HTERT RPE-1 (cell line): ENCODE measurements around the gene PAX8.
"Not testable (repeated sequence)": the region's sequence is repeated elsewhere in the genome, so short reads cannot be mapped to it uniquely, and the experiment has no call there.

Source experiments
- in situ Hi-C: fragments of 300-500 bp; cut with MboI; formaldehyde crosslinking; loops from 4 replicates; pipeline ENCODE4 v1.14.3; 2020; ENCODE audit warnings: low sequenced_read_pairs

PAX8 gene

DNA sequence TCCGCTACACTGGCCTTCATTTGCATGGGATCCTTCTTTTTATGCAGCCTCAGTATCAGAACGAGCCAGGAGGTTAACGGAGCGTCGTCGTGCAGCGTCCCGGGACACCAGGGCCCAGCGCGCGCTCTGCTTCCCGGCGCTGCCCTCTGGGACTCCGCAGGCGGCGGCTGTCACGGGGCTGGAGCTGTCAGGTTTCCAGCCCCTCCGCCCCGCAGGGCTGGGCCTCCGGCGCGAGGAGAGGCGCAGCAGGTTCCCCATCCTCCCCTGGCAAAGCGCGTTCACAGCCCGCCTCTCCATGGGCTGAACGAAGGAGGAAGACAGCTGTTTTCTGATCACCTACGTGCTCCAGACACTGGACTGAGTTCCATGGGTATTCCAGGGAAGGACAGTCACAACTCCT, 12.5 kb upstream of the PAX8 start:
- in situ Hi-C loops: no loop called here

DNA sequence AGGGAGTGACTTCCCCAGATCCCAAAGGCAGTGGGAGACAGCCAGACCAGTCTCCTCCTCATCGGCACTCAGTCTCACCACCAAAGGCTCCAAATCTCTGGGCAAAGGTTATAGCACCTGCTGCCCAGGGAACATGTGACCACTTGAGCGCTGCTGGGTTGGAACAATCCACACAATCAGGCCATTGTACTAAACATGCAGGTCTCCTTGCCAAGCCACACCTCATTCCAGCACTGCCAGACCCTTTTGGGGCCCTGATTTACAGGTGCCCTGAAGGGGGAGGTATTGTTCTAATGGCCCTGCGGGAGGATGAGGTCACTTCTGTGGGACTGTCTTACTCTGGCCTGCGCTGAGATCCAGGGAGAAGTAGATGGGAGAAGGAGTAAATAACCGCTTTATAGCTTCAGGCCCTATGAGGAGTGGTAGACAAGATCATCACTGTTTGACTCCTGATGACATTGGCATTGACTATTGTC, 10.0 kb upstream of the PAX8 start:
- in situ Hi-C loops: not testable (repeated sequence)

DNA sequence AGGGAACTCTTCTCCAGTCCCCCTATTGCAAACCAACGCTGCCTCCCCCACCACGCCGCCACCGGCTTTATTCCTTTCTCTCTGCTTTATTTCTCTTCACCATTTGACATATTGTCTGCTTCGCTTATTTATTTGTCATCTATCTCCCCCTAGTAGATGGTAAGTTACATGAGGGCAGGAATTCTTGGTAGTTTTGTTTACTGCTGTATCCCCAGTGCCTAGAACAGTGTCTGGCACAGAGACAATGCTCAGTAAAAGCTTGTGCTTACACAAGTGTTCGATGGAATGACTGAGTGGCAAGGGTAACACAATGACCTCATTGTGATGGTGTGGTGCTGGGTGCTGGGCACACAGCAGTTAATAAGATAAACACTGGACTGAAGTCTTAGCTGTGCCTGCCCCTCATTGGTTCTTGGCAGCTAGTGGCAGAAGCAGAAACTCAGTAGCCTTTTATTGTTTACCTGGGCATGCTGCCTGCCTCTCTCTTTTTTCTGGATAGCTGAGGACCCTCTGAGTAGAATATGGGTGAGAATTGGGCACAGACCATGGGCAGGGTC, 9.5 kb upstream of the PAX8 start:
- in situ Hi-C loops: not testable (repeated sequence)

DNA sequence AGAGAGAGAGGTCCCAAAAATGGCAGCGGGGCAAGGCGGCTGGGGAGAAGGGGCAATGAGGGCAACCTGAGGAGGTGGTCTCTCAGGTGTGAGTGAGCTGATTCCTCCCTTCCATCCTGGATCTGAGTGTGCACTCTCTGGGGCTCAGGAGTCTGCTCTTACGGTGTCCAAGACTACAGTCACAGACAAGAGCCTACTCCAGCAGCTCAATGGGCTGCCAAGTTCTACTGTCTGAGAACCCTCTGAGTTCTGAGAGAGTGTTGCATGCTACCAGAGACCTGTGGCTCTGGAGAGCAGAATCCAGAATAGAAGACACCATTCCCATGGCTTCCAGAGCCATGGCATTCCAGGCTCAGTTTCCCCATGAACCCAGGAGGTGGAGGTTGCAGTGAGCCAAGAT, 7.1 kb upstream of the PAX8 start:
- in situ Hi-C loops: no loop called here

DNA sequence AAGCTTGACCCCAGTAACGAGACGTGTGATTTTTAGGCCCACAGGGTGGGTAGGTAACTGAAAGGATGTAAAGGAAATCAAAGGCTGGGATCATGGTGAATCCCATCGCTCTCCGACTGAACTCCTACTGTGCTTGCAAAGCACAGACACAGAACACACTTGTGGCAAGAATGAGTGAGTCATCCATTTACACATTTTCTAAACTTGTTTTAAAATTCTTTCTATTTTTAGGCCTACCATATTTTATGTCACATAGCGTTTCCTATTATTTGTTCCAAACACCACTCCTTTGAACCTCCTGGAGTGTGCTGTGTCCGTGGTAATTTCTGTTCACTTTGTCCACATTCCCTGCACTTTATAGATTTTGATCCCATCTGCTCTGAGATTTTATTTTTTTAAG, 6.3 kb upstream of the PAX8 start:
- in situ Hi-C loops: not testable (repeated sequence)

DNA sequence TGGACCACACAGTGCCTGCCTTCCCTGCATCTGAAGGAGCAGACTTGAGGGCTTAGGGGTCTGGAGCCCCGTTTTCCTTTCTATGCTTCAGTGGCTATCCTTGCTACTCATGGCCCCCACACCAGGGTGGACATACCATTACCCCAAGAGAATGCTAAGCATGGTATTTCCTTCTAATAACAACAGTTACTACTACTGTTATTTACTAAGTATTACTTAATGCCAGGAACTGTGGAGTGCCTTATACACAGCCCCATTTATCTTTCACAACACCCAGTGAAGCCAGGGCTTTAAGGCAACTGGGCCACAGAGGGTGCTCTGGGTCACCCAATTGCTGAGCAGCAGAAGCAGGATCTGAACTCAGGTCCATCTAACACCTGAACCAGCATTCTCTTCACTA, 5.8 kb upstream of the PAX8 start:
- in situ Hi-C loops: no loop called here

DNA sequence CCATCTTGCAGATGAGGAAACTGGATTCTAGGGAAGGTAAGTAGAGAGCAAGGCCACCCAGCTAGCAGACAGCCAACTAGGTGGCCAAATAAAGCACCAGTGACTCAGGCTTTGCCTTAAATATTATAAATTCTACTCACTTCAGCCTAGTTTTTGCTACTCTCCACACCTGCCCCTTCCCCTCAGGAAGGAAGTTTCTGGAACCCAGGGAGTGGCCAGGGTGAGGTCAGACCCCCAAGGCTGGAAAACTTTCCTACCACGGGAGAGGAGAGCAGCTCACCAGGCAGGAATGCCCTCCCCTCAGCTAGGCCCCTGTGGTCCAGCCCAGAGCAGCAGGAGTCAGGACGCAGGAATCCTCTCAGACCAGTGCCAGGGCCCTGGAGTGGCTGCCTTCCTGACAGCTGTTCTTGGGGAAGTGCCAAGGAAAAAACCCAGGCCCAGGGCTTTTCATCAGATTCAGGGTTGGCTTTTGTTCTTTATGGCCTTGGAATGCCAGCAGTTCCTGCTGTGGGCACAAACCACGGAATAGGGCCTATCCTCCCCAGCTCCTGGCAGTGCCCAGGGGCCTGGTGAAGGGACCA, 5.1 kb upstream of the PAX8 start:
- in situ Hi-C loops: no loop called here

DNA sequence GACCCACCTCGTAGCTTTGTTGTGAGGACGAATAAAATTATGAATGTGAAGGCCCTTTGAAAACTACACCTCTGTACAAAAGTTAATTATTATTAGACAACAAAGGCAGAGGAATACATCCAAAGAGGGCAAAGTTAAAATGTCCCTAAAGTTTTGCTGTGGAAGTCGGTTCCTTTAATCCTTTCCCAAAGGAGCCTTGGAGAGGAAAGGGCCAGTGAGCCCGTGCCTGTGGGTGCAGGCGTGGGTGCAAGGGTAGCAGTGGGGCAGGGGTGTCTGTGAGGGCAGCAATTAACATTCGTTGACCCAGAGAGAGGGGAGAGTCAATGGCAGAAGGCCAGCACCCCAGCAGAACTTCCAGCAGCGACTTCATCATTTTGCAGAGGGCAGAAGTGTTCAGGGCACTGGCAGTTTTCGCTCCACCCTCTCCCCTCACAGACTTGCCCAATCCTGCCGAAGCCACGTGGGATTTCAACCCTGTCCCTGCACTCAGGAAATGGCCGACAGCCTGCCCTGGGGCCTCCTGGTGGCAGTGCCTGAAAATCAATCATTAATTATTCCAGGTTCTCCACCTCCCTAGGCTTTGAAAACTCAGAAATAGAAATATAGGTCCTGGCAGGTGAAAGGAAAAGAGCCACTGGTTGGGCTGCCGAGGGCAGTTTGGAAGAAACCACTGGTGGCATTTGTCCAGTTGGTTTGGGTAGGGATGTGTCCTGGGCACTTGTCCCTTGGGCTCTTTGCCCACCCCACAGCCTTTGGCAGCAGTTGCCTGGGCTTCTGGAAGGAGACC, 4.2 kb upstream of the PAX8 start:
- in situ Hi-C loops: no loop called here

DNA sequence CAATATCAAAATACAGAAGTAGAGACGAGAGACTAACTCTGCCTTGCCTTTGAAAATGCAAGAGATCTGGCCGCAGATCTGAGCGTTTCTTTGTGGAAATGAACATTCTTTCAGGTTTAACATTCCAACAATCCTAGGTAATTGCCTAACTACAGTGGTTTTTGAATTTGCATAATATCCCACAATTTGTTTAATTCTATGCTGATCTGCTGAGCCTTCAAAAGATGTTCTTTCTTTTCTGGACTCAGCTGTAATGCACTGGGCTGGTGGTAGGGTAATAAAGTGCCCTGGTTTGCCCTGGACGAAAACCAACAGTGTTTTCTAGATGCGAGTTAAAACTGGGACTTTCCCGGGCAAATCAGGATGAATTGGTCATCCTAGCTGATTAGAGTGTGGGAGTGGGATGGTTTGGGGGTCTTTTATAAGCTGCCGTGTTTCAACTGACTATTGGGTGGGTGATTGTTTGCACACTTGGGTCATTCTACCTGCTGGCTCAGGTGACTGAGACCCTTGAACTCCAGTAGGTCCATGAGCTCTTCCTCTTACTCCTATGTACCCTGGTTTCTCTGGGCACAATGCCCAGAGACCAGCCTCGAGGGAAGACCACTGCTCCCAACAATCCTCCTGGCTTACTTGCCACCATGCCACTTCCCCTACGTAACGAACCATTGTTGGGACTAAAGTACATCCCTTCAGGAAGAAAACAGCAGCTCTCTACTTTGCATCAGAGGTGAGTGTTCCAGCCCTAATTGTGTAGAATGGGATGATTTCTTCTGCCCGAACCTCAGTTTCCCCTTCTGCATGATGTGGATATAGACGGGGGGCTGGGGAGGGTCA, 3.4 kb upstream of the PAX8 start:
- in situ Hi-C loops: no loop called here

DNA sequence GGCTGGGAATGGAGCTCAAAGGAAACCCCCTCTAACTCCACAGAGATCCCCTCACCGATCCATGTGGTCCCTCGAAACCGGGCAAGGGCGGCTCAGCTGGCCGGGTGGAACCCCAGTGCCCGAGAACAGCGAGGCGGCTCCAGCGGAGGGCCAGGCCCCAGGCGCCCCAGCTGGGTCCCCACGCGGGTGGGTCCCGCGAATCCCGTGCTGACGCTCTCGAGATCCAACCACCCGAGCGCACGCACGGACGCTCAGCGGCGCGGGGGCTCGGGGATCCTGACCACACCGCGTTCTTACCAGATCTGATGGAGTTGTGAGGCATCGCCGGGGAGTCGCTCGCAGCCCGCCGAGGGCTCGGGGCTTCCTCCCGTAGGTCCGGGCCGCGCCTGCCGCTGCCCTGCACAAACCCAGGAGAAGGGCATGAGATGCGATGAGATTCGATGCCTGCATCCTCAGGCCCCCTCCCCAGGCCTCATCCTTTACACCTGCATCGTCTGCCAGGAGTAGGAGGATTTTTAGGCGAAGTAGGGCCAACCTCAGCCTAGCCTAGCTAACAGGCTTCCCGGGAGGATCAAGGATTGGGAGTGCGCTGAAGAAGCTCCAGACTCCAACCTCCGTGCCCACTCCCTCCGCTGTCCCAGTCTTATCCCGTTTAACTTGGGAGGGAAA, 514 bp downstream of the PAX8 start:
- in situ Hi-C loops: no loop called here

DNA sequence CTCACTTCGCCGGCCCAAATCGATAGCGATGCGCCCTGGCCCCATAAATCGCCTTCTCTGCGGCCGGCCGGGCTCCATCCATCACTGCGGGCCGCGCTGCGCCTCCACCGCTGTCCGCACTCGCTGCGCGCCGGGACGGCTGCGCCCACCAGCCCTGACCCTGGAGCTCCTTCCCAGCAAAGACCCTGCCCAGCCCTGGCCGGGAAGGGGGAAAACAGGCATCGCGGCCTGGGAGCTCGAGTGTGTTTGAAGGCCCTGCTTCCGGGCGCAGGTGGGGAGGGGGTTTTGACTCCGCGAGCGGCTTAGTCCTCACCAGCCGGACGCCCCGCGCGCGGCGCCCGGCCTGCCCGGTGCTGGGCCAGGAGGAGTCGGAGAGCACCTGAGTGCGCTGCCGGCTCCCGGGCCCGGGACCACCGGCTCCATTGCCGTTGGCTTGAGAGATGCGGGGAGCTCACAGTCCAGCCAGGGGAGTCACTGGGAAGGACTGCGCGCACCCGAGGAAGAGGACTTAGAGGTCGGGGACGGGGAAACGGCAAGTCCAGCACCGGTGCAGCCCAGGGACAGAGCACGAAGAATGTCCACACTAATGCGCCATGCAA, 1.1 kb downstream of the PAX8 start:
- in situ Hi-C loops: no loop called here

DNA sequence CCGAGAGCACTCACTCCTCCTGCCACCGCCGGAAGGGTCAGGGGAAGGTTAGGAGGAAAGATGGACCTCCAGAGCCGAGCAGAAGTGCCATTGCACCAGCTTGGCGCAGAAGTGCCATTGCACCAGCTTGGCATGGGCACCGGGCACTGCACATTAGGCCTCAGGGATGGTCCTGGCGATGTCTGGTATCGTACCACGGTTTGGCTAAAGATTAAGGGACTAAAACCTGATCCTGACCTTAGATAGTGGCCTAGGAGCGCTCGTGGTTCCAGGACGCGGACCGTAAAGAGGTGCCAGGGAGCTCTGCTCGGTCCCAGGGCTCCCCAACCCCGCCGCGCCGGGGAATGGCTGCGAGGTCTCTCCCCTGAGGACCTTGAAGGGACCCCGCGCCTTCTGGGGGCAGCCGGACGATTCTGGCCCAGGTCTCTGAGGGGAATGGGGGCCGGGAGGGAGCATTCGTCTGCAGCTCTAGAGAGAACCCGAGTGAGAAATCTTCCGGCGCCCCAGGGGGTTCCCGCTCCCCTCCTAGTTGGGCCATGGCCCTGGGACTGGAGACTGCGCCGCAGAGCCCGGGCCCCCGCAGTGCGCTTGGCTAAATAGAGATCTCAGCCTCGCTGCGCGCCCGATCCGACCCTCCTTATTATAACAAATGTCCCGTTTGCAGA, 1.8 kb downstream of the PAX8 start:
- in situ Hi-C loops: no loop called here

DNA sequence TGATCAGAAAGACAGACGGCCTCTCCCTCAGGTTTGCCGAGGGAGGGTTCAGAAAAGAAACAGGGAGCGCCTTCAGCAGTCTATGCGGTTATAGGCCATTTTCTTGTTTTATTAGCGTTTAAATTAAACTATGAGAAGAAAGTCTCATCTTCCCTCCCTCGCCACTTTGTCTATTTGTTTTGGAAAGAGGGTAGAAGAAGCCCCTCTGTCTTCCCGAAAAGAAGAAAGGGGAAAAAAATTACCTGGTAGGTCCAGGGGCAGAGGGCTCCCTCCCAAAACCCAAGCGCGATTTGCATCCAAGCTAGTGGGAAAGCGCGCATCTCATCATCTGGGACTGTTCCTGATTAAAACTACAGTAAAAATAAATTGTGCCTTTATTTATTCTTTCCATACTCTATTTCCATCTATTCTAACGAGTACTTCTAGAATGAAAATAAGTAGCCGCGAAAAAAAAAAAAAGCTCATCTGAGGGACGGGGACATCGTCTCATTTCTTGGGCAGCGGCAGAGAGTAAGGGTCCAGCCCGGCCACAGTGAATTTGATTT, 2.4 kb downstream of the PAX8 start:
- in situ Hi-C loops: no loop called here

DNA sequence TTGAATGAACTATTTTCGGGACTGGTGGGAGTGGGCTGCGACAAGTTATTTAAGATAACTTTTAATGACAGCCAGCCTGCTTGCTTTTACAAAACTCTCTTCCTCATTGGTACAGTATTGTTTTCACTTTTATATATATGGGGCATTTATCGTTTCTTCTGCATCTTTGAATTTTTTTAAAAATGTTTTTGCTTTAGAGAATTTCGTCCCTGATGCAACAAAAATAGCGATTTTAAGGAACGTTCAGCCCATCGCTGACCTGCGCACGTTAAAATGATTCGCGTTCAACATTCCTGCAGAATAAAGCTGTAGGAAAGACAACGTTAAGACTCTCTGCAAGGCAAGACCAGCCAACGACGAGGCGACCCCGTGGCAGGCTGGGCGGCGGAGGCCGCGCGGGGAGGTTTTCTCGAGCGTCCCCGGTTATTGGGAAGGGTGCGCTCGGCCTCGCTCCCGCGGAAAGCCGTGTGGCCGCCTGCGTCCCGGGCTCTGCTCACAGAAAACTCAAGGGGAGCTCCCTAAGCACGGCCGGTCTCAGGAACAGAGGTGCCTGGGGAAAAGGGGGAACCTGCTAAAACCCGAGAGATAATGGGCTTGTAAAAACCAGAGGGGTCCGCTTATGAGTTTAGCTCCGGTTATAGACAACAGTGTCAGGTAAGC, 3.0 kb downstream of the PAX8 start:
- in situ Hi-C loops: no loop called here

DNA sequence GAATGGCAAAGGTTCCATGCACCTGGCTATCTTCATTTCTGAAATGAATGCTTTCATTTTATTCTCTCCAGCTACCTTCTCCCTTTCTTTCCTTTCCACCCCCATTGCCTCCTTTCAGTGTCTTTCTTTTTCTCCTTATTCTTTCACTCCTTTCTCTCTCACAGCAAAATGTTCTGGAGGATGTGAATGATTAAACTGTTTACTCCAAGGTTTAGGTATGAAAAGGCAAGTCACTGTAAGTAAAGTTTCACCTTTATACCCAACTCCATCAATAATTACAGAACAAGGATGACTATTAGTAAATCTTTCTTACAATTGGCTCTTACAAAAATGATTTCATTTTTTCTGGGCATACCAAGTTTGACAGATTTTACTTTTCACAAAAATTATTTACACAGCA, 4.3 kb downstream of the PAX8 start:
- in situ Hi-C loops: no loop called here

DNA sequence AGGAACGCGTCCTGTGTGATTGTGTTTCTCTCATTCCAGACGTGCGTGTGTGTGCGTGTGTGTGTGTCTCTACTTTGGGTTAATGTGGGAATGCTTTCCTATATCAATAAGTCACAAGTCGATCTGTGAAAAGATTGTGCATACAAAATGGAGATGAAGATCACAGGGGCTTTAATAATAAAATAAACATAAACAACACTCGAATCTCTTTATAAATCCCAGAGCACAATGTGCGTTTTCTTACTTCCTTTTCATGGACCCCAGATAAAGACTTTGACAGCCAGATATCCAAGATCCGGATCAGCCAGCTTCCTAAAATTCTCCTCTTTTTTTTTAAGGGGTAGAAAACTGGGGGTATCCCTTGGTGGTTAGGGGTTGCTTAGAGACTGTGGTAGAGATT, 4.7 kb downstream of the PAX8 start:
- in situ Hi-C loops: no loop called here

DNA sequence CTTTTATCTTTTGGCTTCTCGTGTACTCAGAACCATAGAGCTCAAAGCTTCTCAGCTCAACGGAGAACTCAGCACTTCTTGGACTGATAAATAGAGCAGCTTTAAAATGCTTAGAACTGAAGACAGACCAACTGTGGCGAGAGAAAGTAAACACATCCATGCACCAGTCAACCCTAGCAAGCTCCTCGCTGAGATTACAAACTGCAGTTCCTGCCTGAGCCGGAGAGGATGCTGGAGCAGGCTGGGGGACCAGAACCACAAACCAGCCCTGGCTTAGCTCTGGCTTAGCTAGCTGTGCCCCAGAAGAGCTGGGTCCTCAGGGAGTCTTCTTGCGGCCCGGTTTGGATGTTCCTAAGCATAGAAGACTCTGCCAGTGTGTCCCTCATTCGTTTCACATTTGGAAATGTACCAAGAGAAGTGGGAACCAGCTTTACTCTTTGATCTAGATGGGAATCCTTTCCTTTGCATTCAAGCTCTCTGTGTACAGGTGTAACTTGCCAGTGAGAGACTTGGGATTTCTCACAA, 5.6 kb downstream of the PAX8 start:
- in situ Hi-C loops: no loop called here

DNA sequence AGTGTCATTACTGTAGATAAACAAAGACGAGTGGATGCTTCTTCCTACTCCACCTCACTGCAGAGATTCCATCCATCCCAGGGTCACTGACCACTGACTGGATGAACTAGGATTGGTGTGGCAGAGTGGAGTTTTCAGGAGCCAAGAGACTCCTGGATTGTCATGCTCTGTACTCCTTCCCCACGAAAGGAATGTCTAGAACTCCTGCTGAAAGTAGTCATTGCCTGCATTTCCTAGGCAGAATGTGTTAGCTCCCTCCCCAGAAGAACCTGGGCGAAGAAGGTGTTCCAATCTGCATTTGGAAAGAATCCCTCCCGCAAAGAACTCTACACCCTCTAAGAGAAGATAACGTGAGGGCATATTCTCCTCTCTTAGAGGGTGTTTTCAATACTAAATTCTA, 6.2 kb downstream of the PAX8 start:
- in situ Hi-C loops: no loop called here
